HG03558 (cell line): Measurements from ENCODE around the gene MPHOSPH9.

Experiments used
- ATAC-seq: cut with Tn5 transposase; IDR thresholded peaks from one replicate; pipeline ENCODE4 v1.9.1; 2021; ENCODE audit warnings: moderate number of reproducible peaks; ENCODE audit not compliant: unreplicated experiment; ENCODE audit errors: extremely low read depth

MPHOSPH9 gene

GRCh38 chr12:123132951-123133619 is 99.9 kb downstream of the MPHOSPH9 start:
- ATAC-seq, result no peak

GRCh38 chr12:123131879-123132402 is 101.0 kb downstream of the MPHOSPH9 start:
- no peak for ATAC-seq

GRCh38 chr12:123131291-123131832 is 101.6 kb downstream of the MPHOSPH9 start:
- ATAC-seq, result no peak

- ATAC-seq, result no peak
Observed at GRCh38 chr12:123129621-123130020, 103.3 kb downstream of the MPHOSPH9 start.

- ATAC-seq, result no peak
Observed at GRCh38 chr12:123127182-123127495, 105.8 kb downstream of the MPHOSPH9 start.

- ATAC-seq, result no peak
Observed at GRCh38 chr12:123126294-123127181, 106.4 kb downstream of the MPHOSPH9 start.

- no peak for ATAC-seq
Observed at GRCh38 chr12:123122626-123123025, 110.3 kb downstream of the MPHOSPH9 start.

GRCh38 chr12:123121670-123122069 is 111.3 kb downstream of the MPHOSPH9 start:
- ATAC-seq, result no peak

- ATAC-seq, result no peak
Observed at GRCh38 chr12:123120452-123121166, 112.3 kb downstream of the MPHOSPH9 start.

GRCh38 chr12:123119808-123120207 is 113.1 kb downstream of the MPHOSPH9 start:
- peak; percentile 56 for ATAC-seq

- no peak for ATAC-seq
Observed at GRCh38 chr12:123118497-123118896, 114.4 kb downstream of the MPHOSPH9 start.

GRCh38 chr12:123115409-123116121 is 117.4 kb downstream of the MPHOSPH9 start:
- no peak for ATAC-seq

GRCh38 chr12:123114304-123115083 is 118.4 kb downstream of the MPHOSPH9 start:
- ATAC-seq, result no peak

GRCh38 chr12:123113026-123113425 is 119.9 kb downstream of the MPHOSPH9 start:
- ATAC-seq, result no peak

GRCh38 chr12:123111498-123112165 is 121.3 kb downstream of the MPHOSPH9 start:
- no peak for ATAC-seq

- ATAC-seq, result no peak
Observed at GRCh38 chr12:123109319-123109772, 123.6 kb downstream of the MPHOSPH9 start.

GRCh38 chr12:123108682-123109066 is 124.3 kb downstream of the MPHOSPH9 start:
- ATAC-seq, result no peak

- ATAC-seq, result no peak
Observed at GRCh38 chr12:123107926-123108681, 124.8 kb downstream of the MPHOSPH9 start.
